Measurements from ENCODE around the gene KIF9. TPM values are rescaled to one million over a fixed set of nuclear protein-coding genes. Genes with fewer than 3 reads are reported as not detected.
"Not testable (repeated sequence)": the region's sequence is repeated elsewhere in the genome, so short reads cannot be mapped to it uniquely, and the experiment has no call there.

The KIF9 gene
- total RNA-seq, 1 donor from 2014 or later, result 6.9 TPM

DNA sequence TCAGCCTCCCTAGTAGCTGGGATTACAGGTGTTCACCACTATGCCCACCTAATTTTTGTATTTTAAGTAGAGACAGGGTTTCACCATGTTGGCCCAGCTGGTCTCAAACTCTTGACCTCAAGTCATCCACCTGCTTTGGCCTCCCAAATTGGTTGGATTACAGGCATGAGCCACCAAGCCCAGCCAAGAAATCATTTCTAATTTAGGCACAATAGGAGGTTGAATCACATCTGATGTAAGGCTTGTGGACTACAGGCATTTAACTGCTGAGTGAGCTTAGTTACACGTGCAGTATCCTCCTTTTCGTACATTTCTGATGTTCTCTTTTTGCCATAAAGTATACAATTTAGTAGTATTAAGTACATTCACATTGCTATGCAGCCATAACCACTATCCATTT is 87.6 kb downstream of the KIF9 start:
- no peak for ATAC-seq
- Histone ChIP-seq H3K4me3 (no peak overlapping the region), H3K27ac (no peak overlapping the region), H3K4me1 (no peaks in the 10 kb centered on the region), H3K27me3 (no peaks in the 10 kb centered on the region), H3K36me3 (no peaks in the 10 kb centered on the region), H3K9me3 (no peaks in the 10 kb centered on the region)
- intact Hi-C loops (cut with DNase I), result no loop called here
- no peak for DNase-seq
- TF ChIP-seq, protein P1, sequence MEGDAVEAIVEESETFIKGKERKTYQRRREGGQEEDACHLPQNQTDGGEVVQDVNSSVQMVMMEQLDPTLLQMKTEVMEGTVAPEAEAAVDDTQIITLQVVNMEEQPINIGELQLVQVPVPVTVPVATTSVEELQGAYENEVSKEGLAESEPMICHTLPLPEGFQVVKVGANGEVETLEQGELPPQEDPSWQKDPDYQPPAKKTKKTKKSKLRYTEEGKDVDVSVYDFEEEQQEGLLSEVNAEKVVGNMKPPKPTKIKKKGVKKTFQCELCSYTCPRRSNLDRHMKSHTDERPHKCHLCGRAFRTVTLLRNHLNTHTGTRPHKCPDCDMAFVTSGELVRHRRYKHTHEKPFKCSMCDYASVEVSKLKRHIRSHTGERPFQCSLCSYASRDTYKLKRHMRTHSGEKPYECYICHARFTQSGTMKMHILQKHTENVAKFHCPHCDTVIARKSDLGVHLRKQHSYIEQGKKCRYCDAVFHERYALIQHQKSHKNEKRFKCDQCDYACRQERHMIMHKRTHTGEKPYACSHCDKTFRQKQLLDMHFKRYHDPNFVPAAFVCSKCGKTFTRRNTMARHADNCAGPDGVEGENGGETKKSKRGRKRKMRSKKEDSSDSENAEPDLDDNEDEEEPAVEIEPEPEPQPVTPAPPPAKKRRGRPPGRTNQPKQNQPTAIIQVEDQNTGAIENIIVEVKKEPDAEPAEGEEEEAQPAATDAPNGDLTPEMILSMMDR (IDR thresholded peaks at IDR 0.05), result no peak

DNA sequence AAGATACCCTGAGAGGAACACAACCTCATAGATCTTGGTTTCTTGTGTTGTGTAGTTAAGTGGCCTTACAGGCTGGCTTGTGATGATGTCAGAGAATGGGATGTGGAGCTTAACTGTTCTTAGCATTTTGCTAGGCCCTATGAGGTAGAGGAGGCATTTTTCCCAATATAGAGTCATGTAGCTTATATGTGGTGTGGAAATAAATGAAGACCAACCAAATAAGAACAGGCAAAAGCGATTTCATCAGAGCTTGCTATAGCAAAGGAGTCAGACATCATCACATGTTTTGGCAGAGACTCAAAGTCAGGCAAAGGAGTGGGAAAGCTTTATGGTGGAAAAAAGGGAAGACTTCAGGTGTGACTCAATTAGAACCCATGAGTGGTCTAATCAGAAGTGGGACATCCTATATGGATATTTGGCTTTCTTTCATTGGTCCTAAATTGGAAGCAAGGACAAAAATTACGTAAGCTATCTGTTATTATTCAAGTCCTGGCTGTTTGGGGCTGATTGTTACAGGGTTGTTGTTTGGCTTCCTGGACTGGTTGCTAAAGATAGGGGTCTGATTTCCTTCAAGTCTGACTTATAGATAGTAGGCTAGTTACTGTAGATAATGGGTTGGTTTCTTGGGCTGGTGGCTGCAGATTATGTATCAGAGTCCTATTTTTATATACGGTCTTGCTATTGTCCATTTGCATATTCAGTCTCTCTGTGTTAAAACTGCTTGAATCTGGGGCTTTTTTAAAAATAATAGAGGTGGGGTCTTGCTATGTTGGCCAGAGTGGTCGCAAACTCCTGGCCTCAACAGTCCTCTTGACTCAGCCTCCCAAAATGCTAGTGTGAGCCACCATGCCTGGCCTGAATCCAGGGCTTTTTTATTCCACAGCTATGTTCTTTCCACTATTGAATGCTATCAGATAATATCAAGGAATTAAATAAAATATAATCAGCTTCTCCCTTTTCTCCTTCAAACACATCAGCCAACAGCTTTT is 88.4 kb downstream of the KIF9 start:
- Histone ChIP-seq H3K4me3 (no peak overlapping the region), H3K4me1 (no peaks in the 10 kb centered on the region), H3K36me3 (no peaks in the 10 kb centered on the region), H3K27me3 (no peaks in the 10 kb centered on the region), H3K9me3 (no peaks in the 10 kb centered on the region), H3K27ac (no peak overlapping the region)
- ATAC-seq (no peak), DNase-seq (no peak)
- TF ChIP-seq, protein P1 (IDR thresholded peaks at IDR 0.05), result no peak
- intact Hi-C loops (cut with DNase I), result no loop called here

DNA sequence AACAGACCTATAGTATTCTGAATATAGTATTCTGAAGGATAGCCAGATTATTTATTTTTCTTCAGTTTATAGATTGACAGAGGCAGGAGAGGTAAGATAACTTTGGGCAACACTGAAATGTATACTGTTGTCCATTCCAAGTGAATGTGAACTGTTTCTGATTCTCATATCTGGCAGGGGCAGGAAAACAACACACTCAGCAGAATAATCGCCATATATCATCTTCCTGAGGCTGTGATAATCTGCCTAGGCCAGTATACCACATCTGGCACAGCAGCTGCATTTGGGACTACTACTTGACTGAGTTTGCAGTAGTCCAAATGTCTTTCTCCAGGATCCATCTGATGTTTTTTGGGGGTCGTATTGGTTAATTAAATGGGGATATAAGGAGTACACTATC is 96.3 kb downstream of the KIF9 start:
- H3K36me3 ChIP-seq, result no peaks in the 10 kb centered on the region
- H3K4me3 ChIP-seq, result no peak overlapping the region
- H3K9me3 ChIP-seq, result no peaks in the 10 kb centered on the region
- H3K27ac ChIP-seq, result no peak overlapping the region
- TF ChIP-seq, protein P1 (IDR thresholded peaks at IDR 0.05), result no peak
- intact Hi-C loops (cut with DNase I), result no loop called here
- ATAC-seq (no peak), DNase-seq (no peak)
- H3K27me3 ChIP-seq, result no peaks in the 10 kb centered on the region
- no peaks in the 10 kb centered on the region for H3K4me1 ChIP-seq

DNA sequence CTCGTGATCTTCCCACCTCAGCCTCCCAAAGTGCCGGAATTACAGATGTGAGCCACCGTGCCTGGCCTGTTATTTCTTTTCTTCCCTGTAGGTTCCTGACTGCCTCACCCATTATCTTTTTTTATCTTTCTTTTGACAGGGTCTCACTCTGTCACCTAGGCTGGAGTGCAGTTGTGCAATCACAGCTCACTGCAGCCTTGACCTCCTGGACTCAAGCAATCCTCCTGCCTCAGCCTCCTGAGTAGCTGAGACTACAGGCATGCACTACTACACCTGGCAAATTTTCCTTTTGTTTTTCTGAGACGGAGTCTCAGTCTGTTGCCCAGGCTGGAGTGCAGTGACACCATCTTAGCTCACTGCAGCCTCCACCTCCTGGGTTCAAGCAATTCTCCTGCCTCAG is 100.9 kb downstream of the KIF9 start:
- H3K27ac ChIP-seq; H3K4me1 ChIP-seq; ATAC-seq; H3K27me3 ChIP-seq; DNase-seq; intact Hi-C loops (cut with DNase I); H3K9me3 ChIP-seq; H3K4me3 ChIP-seq; H3K36me3 ChIP-seq: not testable (repeated sequence)

DNA sequence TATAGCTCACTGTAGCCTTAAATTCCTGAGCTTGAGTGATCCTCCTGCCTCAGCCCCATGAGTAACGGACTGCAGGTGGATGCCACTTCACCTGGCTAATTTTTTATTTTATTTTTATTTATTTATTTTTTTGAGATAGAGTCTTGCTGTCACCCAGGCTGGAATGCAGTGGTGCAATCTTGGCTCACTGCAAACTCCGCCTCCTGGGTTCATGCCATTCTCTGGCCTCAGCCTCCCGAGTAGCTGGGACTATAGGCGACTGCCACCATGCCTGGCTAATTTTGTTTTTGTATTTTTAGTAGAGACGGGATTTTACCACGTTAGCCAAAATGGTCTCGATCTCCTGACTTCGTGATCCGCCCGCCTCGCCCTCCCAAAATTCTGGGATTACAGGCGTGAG is 102.6 kb downstream of the KIF9 start:
- H3K4me1 ChIP-seq; H3K9me3 ChIP-seq; DNase-seq; H3K27me3 ChIP-seq; H3K27ac ChIP-seq; ATAC-seq; intact Hi-C loops (cut with DNase I); H3K4me3 ChIP-seq; H3K36me3 ChIP-seq: not testable (repeated sequence)

Other genes with a start within 250 kb of the KIF9 start
- gene SETD2, start 118.7 kb downstream of the KIF9 start, total RNA-seq, result 45.9 TPM
- gene KLHL18, start 145 bp upstream of the KIF9 start, total RNA-seq, result 23.5 TPM
- gene PTPN23, start 98.2 kb upstream of the KIF9 start, total RNA-seq, result 56.2 TPM
- 66.5 TPM for gene SCAP, start 193.1 kb upstream of the KIF9 start, total RNA-seq
- gene ELP6, start 230.9 kb upstream of the KIF9 start, total RNA-seq, result 17.9 TPM

All from upper lobe of right lung (tissue), 1 donor.